Endothelial cell of umbilical vein (primary cell): ENCODE measurements around the gene TMEM132A.

ENCODE experiments used
- MYC ChIP-seq: IDR thresholded peaks from one replicate; pipeline ENCODE4 v1.6.1; 2011; ENCODE audit warnings: mild to moderate bottlenecking, low read depth, low read length
- TF ChIP-seq, protein P1 (sequence below), 2 donors: IDR thresholded peaks; 1 replicate in 1 of 2; 2 replicates in 1 of 2; pipeline ENCODE4 v1.5.1; 2011; ENCODE audit warnings: low read length in 2 of 2, mild to moderate bottlenecking in 2 of 2, moderate library complexity in 2 of 2, control low read depth in 1 of 2, inconsistent platforms in 1 of 2, low read depth in 1 of 2; ENCODE audit not compliant: insufficient read depth in 1 of 2; ENCODE audit errors: extremely low read depth in 1 of 2

GRCh38 chr11:60953781-60954180 lies 29.5 kb downstream of the TMEM132A start:
- TF ChIP-seq MYC = no peak
- TF ChIP-seq, protein P1, sequence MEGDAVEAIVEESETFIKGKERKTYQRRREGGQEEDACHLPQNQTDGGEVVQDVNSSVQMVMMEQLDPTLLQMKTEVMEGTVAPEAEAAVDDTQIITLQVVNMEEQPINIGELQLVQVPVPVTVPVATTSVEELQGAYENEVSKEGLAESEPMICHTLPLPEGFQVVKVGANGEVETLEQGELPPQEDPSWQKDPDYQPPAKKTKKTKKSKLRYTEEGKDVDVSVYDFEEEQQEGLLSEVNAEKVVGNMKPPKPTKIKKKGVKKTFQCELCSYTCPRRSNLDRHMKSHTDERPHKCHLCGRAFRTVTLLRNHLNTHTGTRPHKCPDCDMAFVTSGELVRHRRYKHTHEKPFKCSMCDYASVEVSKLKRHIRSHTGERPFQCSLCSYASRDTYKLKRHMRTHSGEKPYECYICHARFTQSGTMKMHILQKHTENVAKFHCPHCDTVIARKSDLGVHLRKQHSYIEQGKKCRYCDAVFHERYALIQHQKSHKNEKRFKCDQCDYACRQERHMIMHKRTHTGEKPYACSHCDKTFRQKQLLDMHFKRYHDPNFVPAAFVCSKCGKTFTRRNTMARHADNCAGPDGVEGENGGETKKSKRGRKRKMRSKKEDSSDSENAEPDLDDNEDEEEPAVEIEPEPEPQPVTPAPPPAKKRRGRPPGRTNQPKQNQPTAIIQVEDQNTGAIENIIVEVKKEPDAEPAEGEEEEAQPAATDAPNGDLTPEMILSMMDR (IDR thresholded peaks at IDR 0.05; ENCODE audit: extremely low read depth in 1 of 2, insufficient read depth in 1 of 2, low read depth in 1 of 2, low read length in 2 of 2) = no peak
